GM21529 (cell line): ENCODE results near the gene PREX1.

Source experiments
- ATAC-seq: cut with Tn5 transposase; IDR thresholded peaks from one replicate; pipeline ENCODE4 v1.9.1; 2021; ENCODE audit not compliant: unreplicated experiment

The PREX1 gene

GRCh38 chr20:48626938-48627736 is 200.7 kb downstream of the PREX1 start:
- no peak for ATAC-seq

GRCh38 chr20:48626226-48626937 is 201.4 kb downstream of the PREX1 start:
- no peak for ATAC-seq

GRCh38 chr20:48625136-48625900 is 202.5 kb downstream of the PREX1 start:
- ATAC-seq, result no peak

- no peak for ATAC-seq
Observed at GRCh38 chr20:48624315-48625020, 203.3 kb downstream of the PREX1 start.

- no peak for ATAC-seq
Observed at GRCh38 chr20:48623906-48624265, 203.9 kb downstream of the PREX1 start.

GRCh38 chr20:48623176-48623905 is 204.5 kb downstream of the PREX1 start:
- ATAC-seq, result no peak

- ATAC-seq, result no peak
Observed at GRCh38 chr20:48622421-48622820, 205.4 kb downstream of the PREX1 start.

- ATAC-seq, result no peak
Observed at GRCh38 chr20:48621376-48622078, 206.3 kb downstream of the PREX1 start.

- ATAC-seq, result no peak
Observed at GRCh38 chr20:48620507-48621375, 207.1 kb downstream of the PREX1 start.

- ATAC-seq, result no peak
Observed at GRCh38 chr20:48620154-48620506, 207.7 kb downstream of the PREX1 start.

- ATAC-seq, result no peak
Observed at GRCh38 chr20:48619126-48620101, 208.4 kb downstream of the PREX1 start.

- ATAC-seq, result no peak
Observed at GRCh38 chr20:48618631-48619030, 209.2 kb downstream of the PREX1 start.

- no peak for ATAC-seq
Observed at GRCh38 chr20:48618052-48618451, 209.7 kb downstream of the PREX1 start.

- ATAC-seq, result no peak
Observed at GRCh38 chr20:48617481-48617880, 210.3 kb downstream of the PREX1 start.

GRCh38 chr20:48616481-48616880 is 211.3 kb downstream of the PREX1 start:
- no peak for ATAC-seq

GRCh38 chr20:48615871-48616270 is 211.9 kb downstream of the PREX1 start:
- no peak for ATAC-seq

GRCh38 chr20:48614593-48615274 is 213.1 kb downstream of the PREX1 start:
- ATAC-seq, result no peak
